Natural killer cell treated with Interleukin-12 subunit alpha and Interleukin-12 subunit beta and Interleukin-15 and Interleukin-18, amount 100 ng/mL, for 72 hours (primary cell): Measurements from ENCODE around the gene KLHL36. TPM values are rescaled to one million over a fixed set of nuclear protein-coding genes. Genes with fewer than 3 reads are reported as not detected.

Source experiments
- ATAC-seq, 2 donors: fragments of 150-1000 bp; cut with Tn5 transposase in 1 of 2; sonication (Bioruptor Pico), chemical (Tn5 transposase) in 1 of 2; 2 replicates each; pipeline ENCODE4 v1.10.0; 2021
- DNase-seq: peaks from one replicate; pipeline ENCODE4 v3.0.0; 2022; ENCODE audit warnings: low spot score
- H3K27ac Mint-ChIP-seq, 2 donors: 1 replicate in 1 of 2; 2 replicates in 1 of 2; pipeline ENCODE4 v1.8.0; 2022; ENCODE audit warnings: mixed read lengths in 2 of 2, mild to moderate bottlenecking in 1 of 2, moderate library complexity in 1 of 2
- H3K27me3 Mint-ChIP-seq, 2 donors: 1 replicate in 1 of 2; 2 replicates in 1 of 2; pipeline ENCODE4 v1.8.0; 2022; ENCODE audit warnings: mixed read lengths in 2 of 2
- H3K36me3 Mint-ChIP-seq: one replicate; pipeline ENCODE4 v1.8.0; 2022; ENCODE audit warnings: mixed read lengths
- H3K4me1 Mint-ChIP-seq, 2 donors: 1 replicate in 1 of 2; 2 replicates in 1 of 2; pipeline ENCODE4 v1.8.0; 2022; ENCODE audit warnings: low read depth in 2 of 2, mixed read lengths in 2 of 2, mild to moderate bottlenecking in 1 of 2
- H3K4me3 Mint-ChIP-seq: one replicate; pipeline ENCODE4 v1.8.0; 2022; ENCODE audit warnings: mixed read lengths
- H3K9me3 Mint-ChIP-seq: 2 replicates; pipeline ENCODE4 v1.8.0; 2022; ENCODE audit warnings: mixed read lengths
- total RNA-seq, 2 donors: library from RNA; stranded (reverse); gene quantifications; one replicate each; pipeline ENCODE4 v1.2.3, GENCODE V29; 2022

KLHL36 gene
- total RNA-seq, 2 donors from 2014 or later = 35.9 to 48.6 TPM

- Mint-ChIP-seq H3K27ac (peak overlapping the region in 1 of 2 donors; percentile 72), H3K9me3 (no peaks in the 10 kb centered on the region), H3K4me3 (no peak overlapping the region), H3K4me1 (peaks cover 7 to 17% of the 10 kb centered on the region in 2 donors), H3K27me3 (peaks cover 0 to 7% of the 10 kb centered on the region in 2 donors), H3K36me3 (no peaks in the 10 kb centered on the region)
- ATAC-seq = no peak
- no peak for DNase-seq
These were observed 6.5 kb upstream of the KLHL36 start for GRCh38 chr16:84641643-84642358.

GRCh38 chr16:84643180-84643583 lies 5.1 kb upstream of the KLHL36 start:
- Mint-ChIP-seq H3K36me3 (no peaks in the 10 kb centered on the region), H3K27ac (no peak overlapping the region), H3K9me3 (no peaks in the 10 kb centered on the region), H3K27me3 (peaks cover 0 to 4% of the 10 kb centered on the region in 2 donors), H3K4me3 (no peak overlapping the region), H3K4me1 (peaks cover 12 to 16% of the 10 kb centered on the region in 2 donors)
- no peak for DNase-seq
- no peak for ATAC-seq

GRCh38 chr16:84643674-84644073 lies 4.6 kb upstream of the KLHL36 start:
- DNase-seq (no peak), ATAC-seq (no peak)
- no peaks in the 10 kb centered on the region for H3K9me3 Mint-ChIP-seq
- no peak overlapping the region for H3K27ac Mint-ChIP-seq
- peaks cover 12 to 16% of the 10 kb centered on the region in 2 donors for H3K4me1 Mint-ChIP-seq
- peaks cover 0 to 4% of the 10 kb centered on the region in 2 donors for H3K27me3 Mint-ChIP-seq
- no peak overlapping the region for H3K4me3 Mint-ChIP-seq
- no peaks in the 10 kb centered on the region for H3K36me3 Mint-ChIP-seq

- Mint-ChIP-seq H3K27ac (peak overlapping the region; percentile 49 to 83), H3K4me1 (peaks cover 25 to 26% of the 10 kb centered on the region in 2 donors), H3K4me3 (peak overlapping the region; percentile 79), H3K36me3 (peaks cover 5% of the 10 kb centered on the region), H3K9me3 (no peaks in the 10 kb centered on the region), H3K27me3 (peaks cover 0 to 2% of the 10 kb centered on the region in 2 donors)
- ATAC-seq (peak; percentile 69 to 74), DNase-seq (peak; percentile 73)
These were observed 542 bp downstream of the KLHL36 start for GRCh38 chr16:84648595-84649510.

DNA sequence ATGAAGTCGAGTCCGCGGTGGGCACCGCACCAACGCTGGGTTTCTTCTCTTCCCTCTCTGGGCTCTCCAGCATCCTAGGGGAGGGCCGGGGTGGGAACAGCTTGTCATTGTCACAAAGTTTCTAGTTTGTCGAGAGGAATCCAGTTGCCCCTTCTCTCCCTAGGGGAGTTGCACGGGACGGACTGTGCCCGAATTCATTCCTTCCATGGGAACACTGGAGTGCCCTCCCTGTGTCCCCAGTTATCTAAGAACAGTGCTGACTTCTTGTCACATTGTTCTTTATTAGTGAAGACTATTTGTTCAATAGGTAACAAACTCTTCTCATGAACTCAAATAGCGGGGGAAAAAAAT lies 1.2 kb downstream of the KLHL36 start:
- Mint-ChIP-seq H3K27me3 (peaks cover 0 to 2% of the 10 kb centered on the region in 2 donors), H3K36me3 (peaks cover 5% of the 10 kb centered on the region), H3K4me1 (peaks cover 25 to 26% of the 10 kb centered on the region in 2 donors), H3K4me3 (peak overlapping the region; percentile 79), H3K27ac (peak overlapping the region; percentile 49 to 83), H3K9me3 (no peaks in the 10 kb centered on the region)
- no peak for DNase-seq
- ATAC-seq = no peak

- ATAC-seq = no peak
- peak overlapping the region; percentile 58 for H3K4me3 Mint-ChIP-seq
- peaks cover 0 to 2% of the 10 kb centered on the region in 2 donors for H3K27me3 Mint-ChIP-seq
- H3K4me1 Mint-ChIP-seq = peaks cover 26 to 28% of the 10 kb centered on the region in 2 donors
- peaks cover 5% of the 10 kb centered on the region for H3K36me3 Mint-ChIP-seq
- H3K27ac Mint-ChIP-seq = peak overlapping the region; percentile 45 to 49
- H3K9me3 Mint-ChIP-seq = no peaks in the 10 kb centered on the region
- DNase-seq = no peak
These were observed 2.0 kb downstream of the KLHL36 start for GRCh38 chr16:84650062-84650991.

DNA sequence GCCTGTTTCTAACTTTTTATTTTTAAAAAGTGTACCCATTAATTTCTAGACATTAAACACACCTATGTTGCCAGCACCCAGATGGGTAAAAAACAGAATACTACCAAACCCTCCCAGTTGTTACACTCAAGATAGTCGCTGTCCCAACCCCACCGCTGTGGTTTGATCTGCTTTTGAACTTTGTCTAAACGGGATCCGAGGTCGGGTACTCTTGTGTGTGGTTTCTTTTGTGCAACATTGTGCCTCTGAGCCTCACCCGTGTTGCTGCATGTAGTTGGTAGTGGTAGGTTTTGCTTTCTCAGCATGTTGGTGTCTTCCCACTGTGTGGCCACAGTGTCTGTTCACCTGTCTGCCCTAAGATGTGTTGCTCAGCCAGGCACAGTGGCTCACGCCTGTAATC lies 4.3 kb downstream of the KLHL36 start:
- Mint-ChIP-seq H3K4me3 (no peak overlapping the region), H3K27ac (no peak overlapping the region), H3K36me3 (peaks cover 5% of the 10 kb centered on the region), H3K4me1 (peaks cover 25 to 28% of the 10 kb centered on the region in 2 donors), H3K9me3 (no peaks in the 10 kb centered on the region), H3K27me3 (no peaks in the 10 kb centered on the region)
- no peak for DNase-seq
- no peak for ATAC-seq

GRCh38 chr16:84654238-84654637 lies 5.9 kb downstream of the KLHL36 start:
- Mint-ChIP-seq H3K36me3 (peaks cover 5% of the 10 kb centered on the region), H3K9me3 (no peaks in the 10 kb centered on the region), H3K4me1 (peaks cover 21 to 27% of the 10 kb centered on the region in 2 donors), H3K27me3 (no peaks in the 10 kb centered on the region), H3K27ac (no peak overlapping the region), H3K4me3 (no peak overlapping the region)
- DNase-seq (no peak), ATAC-seq (no peak)

- Mint-ChIP-seq H3K4me3 (no peak overlapping the region), H3K4me1 (peaks cover 20 to 25% of the 10 kb centered on the region in 2 donors), H3K27me3 (no peaks in the 10 kb centered on the region), H3K9me3 (no peaks in the 10 kb centered on the region), H3K36me3 (peaks cover 5% of the 10 kb centered on the region), H3K27ac (no peak overlapping the region)
- ATAC-seq (no peak), DNase-seq (no peak)
These were observed 6.7 kb downstream of the KLHL36 start for GRCh38 chr16:84654998-84655397.

- Mint-ChIP-seq H3K27me3 (no peaks in the 10 kb centered on the region), H3K27ac (no peak overlapping the region), H3K4me1 (peaks cover 4 to 13% of the 10 kb centered on the region in 2 donors), H3K36me3 (no peaks in the 10 kb centered on the region), H3K9me3 (no peaks in the 10 kb centered on the region), H3K4me3 (no peak overlapping the region)
- DNase-seq (no peak), ATAC-seq (no peak)
These were observed 8.3 kb downstream of the KLHL36 start for GRCh38 chr16:84656649-84657048.

DNA sequence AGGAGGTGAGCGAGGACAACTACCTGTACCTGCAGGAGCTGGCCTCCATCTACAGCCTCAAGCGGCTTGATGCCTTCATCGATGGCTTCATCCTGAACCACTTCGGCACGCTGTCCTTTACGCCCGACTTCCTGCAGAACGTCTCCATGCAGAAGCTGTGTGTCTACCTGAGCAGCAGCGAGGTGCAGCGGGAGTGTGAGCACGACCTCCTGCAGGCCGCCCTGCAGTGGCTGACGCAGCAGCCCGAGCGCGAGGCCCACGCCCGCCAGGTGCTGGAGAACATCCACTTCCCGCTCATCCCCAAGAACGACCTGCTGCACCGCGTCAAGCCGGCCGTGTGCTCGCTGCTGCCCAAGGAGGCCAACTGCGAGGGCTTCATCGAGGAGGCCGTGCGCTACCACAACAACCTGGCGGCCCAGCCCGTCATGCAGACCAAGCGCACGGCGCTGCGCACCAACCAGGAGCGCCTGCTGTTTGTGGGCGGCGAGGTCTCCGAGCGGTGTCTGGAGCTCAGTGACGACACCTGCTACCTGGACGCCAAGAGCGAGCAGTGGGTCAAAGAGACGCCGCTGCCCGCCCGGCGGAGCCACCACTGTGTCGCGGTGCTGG lies 9.0 kb downstream of the KLHL36 start:
- Mint-ChIP-seq H3K4me3 (no peak overlapping the region), H3K27ac (no peak overlapping the region), H3K27me3 (no peaks in the 10 kb centered on the region), H3K9me3 (no peaks in the 10 kb centered on the region), H3K4me1 (peaks cover 0 to 13% of the 10 kb centered on the region in 2 donors), H3K36me3 (no peaks in the 10 kb centered on the region)
- no peak for DNase-seq
- no peak for ATAC-seq

DNA sequence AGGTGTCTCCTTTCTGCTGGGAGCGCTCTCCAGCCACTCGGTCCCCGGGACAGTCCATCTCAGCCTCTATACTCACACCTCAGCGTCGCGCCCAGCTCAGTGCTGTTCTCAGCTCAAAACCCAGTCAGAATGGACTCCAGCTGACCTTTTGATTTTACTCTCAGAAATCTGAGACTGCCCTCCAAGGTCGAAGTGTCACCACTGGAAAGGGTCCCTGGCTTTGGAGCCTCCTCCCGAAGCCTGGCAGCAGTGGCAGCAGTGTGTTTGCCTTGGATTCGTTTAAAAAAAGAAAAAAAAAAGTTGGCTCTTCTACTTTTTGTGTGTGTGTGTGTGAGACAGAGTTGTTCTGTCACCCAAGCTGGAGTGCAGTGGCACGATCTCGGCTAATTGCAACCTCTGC lies 10.4 kb downstream of the KLHL36 start:
- H3K4me1 Mint-ChIP-seq = peaks cover 0 to 6% of the 10 kb centered on the region in 2 donors

More for the DNA sequence above, 10.4 kb downstream of the KLHL36 start:
- ATAC-seq (no peak), DNase-seq (no peak)
- H3K9me3 Mint-ChIP-seq = no peaks in the 10 kb centered on the region
- no peak overlapping the region for H3K27ac Mint-ChIP-seq
- H3K4me3 Mint-ChIP-seq = no peak overlapping the region
- H3K27me3 Mint-ChIP-seq = no peaks in the 10 kb centered on the region
- no peaks in the 10 kb centered on the region for H3K36me3 Mint-ChIP-seq
